ENCODE data around the gene PRRG2. TPM values are rescaled to one million over a fixed set of nuclear protein-coding genes. Genes with fewer than 3 reads are reported as not detected.
"Not testable (repeated sequence)": the region's sequence is repeated elsewhere in the genome, so short reads cannot be mapped to it uniquely, and the experiment has no call there.

PRRG2 gene
- polyA plus RNA-seq, 1 of the 3 experiments (the other 2 are of a cell fraction) = 0.44 TPM

DNA sequence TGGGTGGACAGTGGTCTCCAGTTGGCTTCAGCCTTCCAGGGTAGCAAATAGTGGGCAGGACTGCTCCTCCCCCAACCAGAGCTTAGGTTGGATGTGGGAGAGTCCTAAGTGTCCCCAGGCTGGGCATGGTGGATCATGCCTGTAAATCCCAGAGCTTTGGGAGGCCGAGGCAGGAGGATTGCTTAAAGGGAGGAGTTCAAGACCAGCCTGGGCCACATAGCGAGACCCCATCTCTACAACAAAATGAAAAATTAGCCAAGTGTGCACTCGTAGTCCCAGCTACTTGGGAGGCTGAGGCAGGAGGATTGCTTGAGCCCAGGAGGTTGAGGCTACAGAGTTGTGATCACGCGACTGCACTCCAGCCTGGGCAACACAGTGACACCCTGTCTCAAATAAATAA is 51.5 kb downstream of the PRRG2 start:
- H3K9me2 ChIP-seq = no peaks in the 10 kb centered on the region
- H3F3A ChIP-seq (replicated peaks; ENCODE audit: insufficient read depth) = peaks cover 19% of the 10 kb centered on the region
- no peak overlapping the region for H3K27ac ChIP-seq (ENCODE audit: low read depth in 2 of 2, low read length in 1 of 2)
- no peak overlapping the region for H3K4me2 ChIP-seq
- H3K27me3 ChIP-seq (ENCODE audit: insufficient read depth) = no peaks in the 10 kb centered on the region
- DNase-seq = no peak
- H3K9ac ChIP-seq = no peak overlapping the region
- H3K79me2 ChIP-seq (ENCODE audit: insufficient read depth) = no peaks in the 10 kb centered on the region
- TF ChIP-seq TEAD4 (IDR thresholded peaks at IDR 0.05; ENCODE audit: borderline replicate concordance, insufficient read depth) (no peak), GABPA (IDR thresholded peaks at IDR 0.05; ENCODE audit: low read depth) (no peak), TCF12 (IDR thresholded peaks at IDR 0.05) (no peak), SMC3 (IDR thresholded peaks at IDR 0.05; ENCODE audit: low read depth, low read length) (no peak), EP300 (IDR thresholded peaks at IDR 0.05; ENCODE audit: borderline replicate concordance in 1 of 2, low read depth in 1 of 2, low read length in 1 of 2) (no peak), FOXM1 (IDR thresholded peaks at IDR 0.05; ENCODE audit: low read depth) (no peak), CHD2 (IDR thresholded peaks at IDR 0.05; ENCODE audit: low read length, partially characterized antibody) (no peak), EZH2phosphoT487 (IDR thresholded peaks at IDR 0.05; ENCODE audit: borderline replicate concordance, low read depth) (no peak), JUND (IDR thresholded peaks at IDR 0.05) (no peak), ELF1 (IDR thresholded peaks at IDR 0.05) (no peak)
- TF ChIP-seq, protein P1, sequence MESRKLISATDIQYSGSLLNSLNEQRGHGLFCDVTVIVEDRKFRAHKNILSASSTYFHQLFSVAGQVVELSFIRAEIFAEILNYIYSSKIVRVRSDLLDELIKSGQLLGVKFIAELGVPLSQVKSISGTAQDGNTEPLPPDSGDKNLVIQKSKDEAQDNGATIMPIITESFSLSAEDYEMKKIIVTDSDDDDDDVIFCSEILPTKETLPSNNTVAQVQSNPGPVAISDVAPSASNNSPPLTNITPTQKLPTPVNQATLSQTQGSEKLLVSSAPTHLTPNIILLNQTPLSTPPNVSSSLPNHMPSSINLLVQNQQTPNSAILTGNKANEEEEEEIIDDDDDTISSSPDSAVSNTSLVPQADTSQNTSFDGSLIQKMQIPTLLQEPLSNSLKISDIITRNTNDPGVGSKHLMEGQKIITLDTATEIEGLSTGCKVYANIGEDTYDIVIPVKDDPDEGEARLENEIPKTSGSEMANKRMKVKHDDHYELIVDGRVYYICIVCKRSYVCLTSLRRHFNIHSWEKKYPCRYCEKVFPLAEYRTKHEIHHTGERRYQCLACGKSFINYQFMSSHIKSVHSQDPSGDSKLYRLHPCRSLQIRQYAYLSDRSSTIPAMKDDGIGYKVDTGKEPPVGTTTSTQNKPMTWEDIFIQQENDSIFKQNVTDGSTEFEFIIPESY (IDR thresholded peaks at IDR 0.05; ENCODE audit: borderline replicate concordance, low read depth) = no peak
- TF ChIP-seq, protein P2, sequence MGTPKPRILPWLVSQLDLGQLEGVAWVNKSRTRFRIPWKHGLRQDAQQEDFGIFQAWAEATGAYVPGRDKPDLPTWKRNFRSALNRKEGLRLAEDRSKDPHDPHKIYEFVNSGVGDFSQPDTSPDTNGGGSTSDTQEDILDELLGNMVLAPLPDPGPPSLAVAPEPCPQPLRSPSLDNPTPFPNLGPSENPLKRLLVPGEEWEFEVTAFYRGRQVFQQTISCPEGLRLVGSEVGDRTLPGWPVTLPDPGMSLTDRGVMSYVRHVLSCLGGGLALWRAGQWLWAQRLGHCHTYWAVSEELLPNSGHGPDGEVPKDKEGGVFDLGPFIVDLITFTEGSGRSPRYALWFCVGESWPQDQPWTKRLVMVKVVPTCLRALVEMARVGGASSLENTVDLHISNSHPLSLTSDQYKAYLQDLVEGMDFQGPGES (IDR thresholded peaks at IDR 0.05; ENCODE audit: low read depth, low read length) = no peak
- TF ChIP-seq, protein P3, sequence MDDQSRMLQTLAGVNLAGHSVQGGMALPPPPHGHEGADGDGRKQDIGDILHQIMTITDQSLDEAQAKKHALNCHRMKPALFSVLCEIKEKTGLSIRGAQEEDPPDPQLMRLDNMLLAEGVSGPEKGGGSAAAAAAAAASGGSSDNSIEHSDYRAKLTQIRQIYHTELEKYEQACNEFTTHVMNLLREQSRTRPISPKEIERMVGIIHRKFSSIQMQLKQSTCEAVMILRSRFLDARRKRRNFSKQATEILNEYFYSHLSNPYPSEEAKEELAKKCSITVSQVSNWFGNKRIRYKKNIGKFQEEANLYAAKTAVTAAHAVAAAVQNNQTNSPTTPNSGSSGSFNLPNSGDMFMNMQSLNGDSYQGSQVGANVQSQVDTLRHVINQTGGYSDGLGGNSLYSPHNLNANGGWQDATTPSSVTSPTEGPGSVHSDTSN (IDR thresholded peaks at IDR 0.05) = no peak
- no peak overlapping the region for H3K4me3 ChIP-seq (ENCODE audit: low read depth in 2 of 2, low read length in 1 of 2)
- H3K4me1 ChIP-seq (ENCODE audit: control insufficient read depth in 1 of 2, insufficient read depth in 2 of 2, low read depth in 1 of 2, low read length in 1 of 2) = peaks cover 7 to 10% of the 10 kb centered on the region in 2 experiments; a peak in 3 of 4 replicates
- ChIA-PET POLR2A (interaction anchor here (0.6 to 1.3 kb wide), 2 partner anchors 8 to 23 kb away, joined by 3 read pairs; partner anchors contain the start of gene RRAS), CTCF (no interaction called here)
- H3K9me3 ChIP-seq = no peaks in the 10 kb centered on the region
- 95% methylated on average over 5 of the region's 5 CpGs for WGBS (ENCODE audit: low lambda C conversion rate)
- no peak overlapping the region for H2AFZ ChIP-seq (ENCODE audit: low read depth)
- H3K36me3 ChIP-seq (replicated peaks in 1 of 2; ENCODE audit: control insufficient read depth in 1 of 2, insufficient read depth in 2 of 2, low read length in 1 of 2) = peaks cover 0 to 14% of the 10 kb centered on the region in 2 experiments
- no peaks in the 10 kb centered on the region; the same call in 1 of the 2 replicates for H4K20me1 ChIP-seq (ENCODE audit: insufficient read depth)

DNA sequence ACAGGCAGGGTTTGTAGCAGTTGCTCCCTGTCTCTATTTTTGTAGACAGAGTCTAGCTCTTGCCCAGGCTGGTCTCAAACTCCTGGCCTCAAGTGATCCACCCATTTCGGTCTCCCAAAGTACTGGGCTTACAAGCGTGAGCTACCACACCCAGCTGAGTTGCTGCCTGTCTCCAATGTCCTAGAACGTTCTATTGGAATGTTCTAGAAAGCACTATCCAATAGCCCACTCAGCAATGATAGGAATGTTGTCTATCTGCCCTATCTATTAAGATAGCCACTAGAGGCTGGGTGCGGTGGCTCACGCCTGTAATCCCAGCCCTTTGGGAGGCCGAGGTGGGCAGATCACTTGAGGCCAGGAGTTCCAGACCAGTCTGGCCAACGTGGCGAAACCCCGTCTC is 52.2 kb downstream of the PRRG2 start:
- H3K4me2 ChIP-seq; DNase-seq; H3K79me2 ChIP-seq (ENCODE audit: insufficient read depth); H4K20me1 ChIP-seq (ENCODE audit: insufficient read depth); H3K9me3 ChIP-seq; H3K36me3 ChIP-seq (replicated peaks in 1 of 2; ENCODE audit: control insufficient read depth in 1 of 2, insufficient read depth in 2 of 2, low read length in 1 of 2); H3K27ac ChIP-seq (ENCODE audit: low read depth in 2 of 2, low read length in 1 of 2); H2AFZ ChIP-seq (ENCODE audit: low read depth); H3K4me3 ChIP-seq (ENCODE audit: low read depth in 2 of 2, low read length in 1 of 2); POLR2A ChIA-PET; H3K9me2 ChIP-seq; H3K27me3 ChIP-seq (ENCODE audit: insufficient read depth); H3K9ac ChIP-seq: not testable (repeated sequence)
- CTCF ChIA-PET = interaction anchor here (1.2 kb wide), 1 partner anchor 48 kb away, joined by 3 read pairs; no protein-coding TSS in a partner anchor
- TF ChIP-seq POLR2AphosphoS5 (IDR thresholded peaks at IDR 0.05; ENCODE audit: low read depth, low read length) = 0 out of 2 replicates have a peak, but pooled peaks have one; percentile 11
- 77% methylated on average over 8 of the region's 9 CpGs for WGBS (ENCODE audit: low lambda C conversion rate)
- Histone ChIP-seq H3F3A (replicated peaks; ENCODE audit: insufficient read depth) (peaks cover 19% of the 10 kb centered on the region), H3K4me1 (ENCODE audit: control insufficient read depth in 1 of 2, insufficient read depth in 2 of 2, low read depth in 1 of 2, low read length in 1 of 2) (peaks cover 10 to 11% of the 10 kb centered on the region in 2 experiments; a peak in 3 of 4 replicates)

Data from SK-N-SH (cell line).